ENCODE measurements around the gene JAKMIP2. TPM values are rescaled to one million over a fixed set of nuclear protein-coding genes. Genes with fewer than 3 reads are reported as not detected.
A peak's percentile ranks its signal among the peaks of the same experiment; 100 is the strongest.

The JAKMIP2 gene
- total and polyA plus RNA-seq, 10 of the 15 experiments (the other 5 are each of a cell fraction or from before 2014, with no cell fraction given) = 0.51 to 1.8 (median 0.89) TPM

- POLR2A ChIA-PET = no interaction called here
- intact Hi-C loops (cut with micrococcal nuclease; ENCODE audit: unreplicated experiment) = no loop called here
Measured at GRCh38 chr5:147704544-147704943, 78.0 kb downstream of the JAKMIP2 start.

GRCh38 chr5:147701468-147701867 is 81.1 kb downstream of the JAKMIP2 start:
- H3K36me3 ChIP-seq (ENCODE audit: control insufficient read depth in 2 of 2, insufficient read depth in 2 of 2, low read length in 1 of 2) = no peaks in the 10 kb centered on the region
- intact Hi-C loops (cut with micrococcal nuclease; ENCODE audit: unreplicated experiment) = no loop called here
- H2AFZ ChIP-seq (ENCODE audit: control insufficient read depth, low read depth, low read length) = no peak overlapping the region
- H3K9me3 ChIP-seq (replicated peaks; ENCODE audit: control insufficient read depth, insufficient read depth, low read length) = no peaks in the 10 kb centered on the region
- SMC1A ChIA-PET (ENCODE audit: uncharacterized antibody, unreplicated experiment) = no interaction called here
- no peaks in the 10 kb centered on the region for H3K4me1 ChIP-seq (ENCODE audit: control insufficient read depth, insufficient read depth, low read length)
- H4K20me1 ChIP-seq (ENCODE audit: control insufficient read depth, insufficient read depth) = no peaks in the 10 kb centered on the region
- no peaks in the 10 kb centered on the region for H3K27me3 ChIP-seq (replicated peaks in 1 of 2; ENCODE audit: control insufficient read depth in 2 of 2, insufficient read depth in 2 of 2, low read length in 1 of 2)
- BruUV-seq (replicated peaks) = no TSS peak
- no peak for FAIRE-seq
- POLR2A ChIA-PET = no interaction called here
- no peak for DNase-seq (ENCODE audit: low read depth, low spot score)
- no peak overlapping the region for H3K9ac ChIP-seq (ENCODE audit: control insufficient read depth, insufficient read depth, low read length)
- CTCF ChIA-PET = no interaction called here
- no peak overlapping the region for H3K4me3 ChIP-seq
- no peaks in the 10 kb centered on the region for H3K79me2 ChIP-seq (ENCODE audit: control insufficient read depth, insufficient read depth, low read length)
- no peak overlapping the region for H3K27ac ChIP-seq (ENCODE audit: control insufficient read depth, insufficient read depth)
- in situ Hi-C loops (cut with MboI) = no loop called here
- RAD21 ChIA-PET (ENCODE audit: unreplicated experiment) = no interaction called here
- H3K4me2 ChIP-seq (ENCODE audit: control insufficient read depth, insufficient read depth) = no peak overlapping the region
- ATAC-seq = no peak
- TF ChIP-seq PML (IDR thresholded peaks at IDR 0.05; ENCODE audit: low read length) (no peak), RELB (IDR thresholded peaks at IDR 0.05; ENCODE audit: low read depth) (no peak), YY1 (IDR thresholded peaks at IDR 0.05; ENCODE audit: low read depth, low read length) (no peak), SUPT20H (IDR thresholded peaks at IDR 0.05; ENCODE audit: borderline replicate concordance, control insufficient read depth, low read depth, low read length) (no peak), SREBF1 (IDR thresholded peaks at IDR 0.05; ENCODE audit: low read length) (no peak), CREB1 (IDR thresholded peaks at IDR 0.05; ENCODE audit: low read depth) (no peak), STAT3 (IDR thresholded peaks at IDR 0.05; ENCODE audit: low read depth, low read length) (no peak), ZBTB40 (IDR thresholded peaks at IDR 0.05; ENCODE audit: borderline replicate concordance) (no peak), GATAD2B (conservative IDR thresholded peaks at IDR 0.05; ENCODE audit: low read depth) (no peak), NR2C1 (IDR thresholded peaks at IDR 0.05) (no peak)

More at GRCh38 chr5:147704544-147704943, 78.0 kb downstream of the JAKMIP2 start:
- TF ChIP-seq EED (IDR thresholded peaks at IDR 0.05; ENCODE audit: low read depth) (no peak), EGR1 (IDR thresholded peaks at IDR 0.05; ENCODE audit: borderline replicate concordance in 1 of 2, low read depth in 2 of 2, low read length in 2 of 2) (no peak), SPI1 (IDR thresholded peaks at IDR 0.05; ENCODE audit: borderline replicate concordance, insufficient read depth, low read depth, low read length) (0 out of 2 replicates have a peak, but pooled peaks have one; percentile 22)
- Histone ChIP-seq H3K27ac (ENCODE audit: control insufficient read depth, insufficient read depth) (no peak overlapping the region), H3K4me2 (ENCODE audit: control insufficient read depth, insufficient read depth) (no peak overlapping the region), H4K20me1 (ENCODE audit: control insufficient read depth, insufficient read depth) (no peaks in the 10 kb centered on the region), H3K27me3 (replicated peaks in 1 of 2; ENCODE audit: control insufficient read depth in 2 of 2, insufficient read depth in 2 of 2, low read length in 1 of 2) (no peaks in the 10 kb centered on the region), H3K36me3 (ENCODE audit: control insufficient read depth in 2 of 2, insufficient read depth in 2 of 2, low read length in 1 of 2) (no peaks in the 10 kb centered on the region), H3K79me2 (ENCODE audit: control insufficient read depth, insufficient read depth, low read length) (no peaks in the 10 kb centered on the region), H3K4me3 (no peak overlapping the region), H2AFZ (ENCODE audit: control insufficient read depth, low read depth, low read length) (no peak overlapping the region), H3K9ac (ENCODE audit: control insufficient read depth, insufficient read depth, low read length) (no peak overlapping the region), H3K9me3 (replicated peaks; ENCODE audit: control insufficient read depth, insufficient read depth, low read length) (no peaks in the 10 kb centered on the region), H3K4me1 (ENCODE audit: control insufficient read depth, insufficient read depth, low read length) (no peaks in the 10 kb centered on the region)
- BruUV-seq (replicated peaks) = no TSS peak
- SMC1A ChIA-PET (ENCODE audit: uncharacterized antibody, unreplicated experiment) = no interaction called here
- FAIRE-seq (no peak), ATAC-seq (peak; percentile 25; the same call in 1 of the 3 replicates), DNase-seq (ENCODE audit: low read depth, low spot score) (no peak)
- in situ Hi-C loops (cut with MboI) = no loop called here
- CTCF ChIA-PET = interaction anchor here (0.6 kb wide), 1 partner anchor 1804 kb away, joined by 5 read pairs; no protein-coding TSS in a partner anchor
- RAD21 ChIA-PET (ENCODE audit: unreplicated experiment) = no interaction called here

Data from GM12878 (cell line).